22Rv1 (cell line): ENCODE results near the gene ACACA.

Experiments
- CTCF ChIP-seq: fragments of 450-650 bp; IDR thresholded peaks from 2 replicates; pipeline ENCODE4 v1.5.1; 2017; ENCODE audit warnings: mild to moderate bottlenecking
- ZFX ChIP-seq: fragments of 450-650 bp; IDR thresholded peaks from 2 replicates; pipeline ENCODE4 v1.6.1; 2017; ENCODE audit warnings: antibody characterized with exemption, borderline replicate concordance

- TF ChIP-seq CTCF, result no peak
- TF ChIP-seq ZFX, result no peak
Observed at GRCh38 chr17:37322106-37322505, 84.5 kb downstream of the ACACA start.
